Vagina (tissue), 2 donors: ENCODE data around the gene REEP3. TPM values are rescaled to one million over a fixed set of nuclear protein-coding genes. Genes with fewer than 3 reads are reported as not detected.

Experiments
- DNase-seq, 2 donors: peaks; one replicate each; pipeline ENCODE4 v3.0.0-alpha.2; 2017; ENCODE audit errors: extremely low spot score in 2 of 2
- H3K27ac ChIP-seq: fragments of 200-600 bp; sonication (generic); one replicate; pipeline ENCODE4 v1.5.1; 2019
- H3K27me3 ChIP-seq: fragments of 200-600 bp; sonication (generic); one replicate; pipeline ENCODE4 v1.5.1; 2019
- H3K36me3 ChIP-seq, 2 donors: fragments of 200-600 bp; sonication (generic); one replicate each; pipeline ENCODE4 v1.5.1; 2017 to 2019
- H3K4me1 ChIP-seq: fragments of 200-600 bp; sonication (generic); one replicate; pipeline ENCODE4 v1.5.1; 2019
- H3K4me3 ChIP-seq, 2 donors: fragments of 200-600 bp; sonication (generic); 1 replicate in 1 of 2; 2 replicates in 1 of 2; pipeline ENCODE4 v1.5.1; 2016 to 2019
- H3K9me3 ChIP-seq: fragments of 200-600 bp; sonication (generic); one replicate; pipeline ENCODE4 v1.5.1; 2019
- CTCF ChIP-seq, 3 experiments: fragments of 450-650 bp in 2 of 3; fragments of 200-600 bp in 1 of 3; sonication (generic) in 1 of 3; IDR thresholded peaks; one replicate each; pipeline ENCODE4 v1.5.1; 2017 to 2019; ENCODE audit warnings: antibody characterized with exemption in 3 of 3, mild to moderate bottlenecking in 2 of 3, moderate library complexity in 2 of 3
- POLR2A ChIP-seq, 2 donors: fragments of 450-650 bp; IDR thresholded peaks; one replicate each; pipeline ENCODE4 v1.6.1; 2017; ENCODE audit warnings: antibody characterized with exemption in 2 of 2, mild to moderate bottlenecking in 2 of 2, moderate library complexity in 2 of 2
- POLR2AphosphoS5 ChIP-seq, 2 donors: sonication (generic); formaldehyde crosslinking; IDR thresholded peaks; one replicate each; pipeline ENCODE4 v1.9.0; 2017; ENCODE audit warnings: antibody characterized with exemption in 2 of 2, mild to moderate bottlenecking in 2 of 2, low read depth in 1 of 2; ENCODE audit not compliant: insufficient read depth in 1 of 2
- intact Hi-C: fragments of 100-400 bp; cut with DNase I; formaldehyde crosslinking; loops from one replicate; pipeline ENCODE4 v1.15.1; 2023
- total RNA-seq: library from RNA; depleted of rRNA; stranded (reverse); fragments of >200 nt; gene quantifications from one replicate; pipeline ENCODE4 v1.2.3, GENCODE V29; 2016

REEP3 gene
- total RNA-seq, 1 donor from 2014 or later, result 41.0 TPM

GRCh38 chr10:63634488-63635065 lies 113.4 kb downstream of the REEP3 start:
- H3K9me3 ChIP-seq, result no peaks in the 10 kb centered on the region
- H3K4me1 ChIP-seq, result peaks cover 13% of the 10 kb centered on the region
- H3K36me3 ChIP-seq, result no peaks in the 10 kb centered on the region
- no peak overlapping the region for H3K27ac ChIP-seq
- no peak for DNase-seq
- H3K27me3 ChIP-seq, result no peaks in the 10 kb centered on the region
- TF ChIP-seq CTCF (IDR thresholded peaks at IDR 0.05) (no peak), POLR2A (IDR thresholded peaks at IDR 0.05) (no peak), POLR2AphosphoS5 (IDR thresholded peaks at IDR 0.05; ENCODE audit: insufficient read depth in 1 of 2, low read depth in 1 of 2) (no peak)
- no peak overlapping the region for H3K4me3 ChIP-seq
- intact Hi-C loops, result loop anchor here (5.0 kb wide), 2 partner anchors 33 to 367 kb away; no protein-coding TSS in a partner anchor

DNA sequence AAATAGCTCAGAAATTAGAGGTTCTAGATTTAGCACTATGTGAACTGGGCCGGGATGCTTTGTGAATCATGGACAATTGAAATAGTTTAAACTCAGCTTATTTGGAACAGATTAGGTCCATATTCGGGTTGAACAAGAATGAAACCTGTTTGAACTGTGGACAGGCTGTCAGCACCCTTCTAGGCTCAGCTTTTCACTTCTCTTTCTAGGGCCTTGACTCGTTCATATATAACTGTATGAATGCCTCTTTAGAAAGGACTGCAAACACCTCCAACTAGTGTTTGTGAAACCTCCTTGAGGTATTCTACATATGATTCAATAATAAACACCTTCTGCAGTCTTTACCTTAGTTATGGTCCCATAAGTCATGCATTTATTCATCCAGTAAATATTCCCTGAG lies 115.6 kb downstream of the REEP3 start:
- TF ChIP-seq POLR2AphosphoS5 (IDR thresholded peaks at IDR 0.05; ENCODE audit: insufficient read depth in 1 of 2, low read depth in 1 of 2) (no peak), POLR2A (IDR thresholded peaks at IDR 0.05) (no peak), CTCF (IDR thresholded peaks at IDR 0.05) (no peak)
- no peaks in the 10 kb centered on the region for H3K9me3 ChIP-seq
- H3K4me3 ChIP-seq, result no peak overlapping the region
- H3K27ac ChIP-seq, result no peak overlapping the region
- no peaks in the 10 kb centered on the region for H3K27me3 ChIP-seq
- intact Hi-C loops, result no loop called here
- no peak for DNase-seq
- peaks cover 3% of the 10 kb centered on the region for H3K4me1 ChIP-seq
- no peaks in the 10 kb centered on the region for H3K36me3 ChIP-seq

GRCh38 chr10:63637901-63638327 lies 116.7 kb downstream of the REEP3 start:
- no peak overlapping the region for H3K4me3 ChIP-seq
- no peaks in the 10 kb centered on the region for H3K4me1 ChIP-seq
- TF ChIP-seq POLR2A (IDR thresholded peaks at IDR 0.05) (no peak), CTCF (IDR thresholded peaks at IDR 0.05) (no peak), POLR2AphosphoS5 (IDR thresholded peaks at IDR 0.05; ENCODE audit: insufficient read depth in 1 of 2, low read depth in 1 of 2) (no peak)
- DNase-seq, result no peak
- no peaks in the 10 kb centered on the region for H3K36me3 ChIP-seq
- no peaks in the 10 kb centered on the region for H3K27me3 ChIP-seq
- no peak overlapping the region for H3K27ac ChIP-seq
- intact Hi-C loops, result no loop called here
- no peaks in the 10 kb centered on the region for H3K9me3 ChIP-seq

DNA sequence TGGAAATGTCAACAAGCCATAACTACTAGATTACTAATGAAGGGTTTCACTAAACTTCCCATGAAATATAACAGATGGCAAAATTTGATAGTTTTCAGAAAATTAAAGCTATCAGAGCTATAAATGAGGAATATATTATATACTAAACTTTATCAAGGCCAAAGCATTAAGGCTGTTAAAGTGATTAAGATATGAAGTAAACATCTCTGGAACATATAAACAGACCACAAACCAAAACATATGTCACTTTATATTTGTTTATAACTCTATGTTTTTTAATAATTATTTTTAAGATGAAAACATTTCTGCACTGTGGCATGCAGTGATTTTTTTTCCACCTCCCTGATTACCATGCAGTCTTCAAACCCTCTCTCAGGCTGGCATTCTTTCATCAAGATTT lies 120.2 kb downstream of the REEP3 start:
- Histone ChIP-seq H3K27me3 (no peaks in the 10 kb centered on the region), H3K4me3 (no peak overlapping the region), H3K9me3 (no peaks in the 10 kb centered on the region), H3K36me3 (no peaks in the 10 kb centered on the region), H3K4me1 (no peaks in the 10 kb centered on the region), H3K27ac (no peak overlapping the region)
- DNase-seq, result no peak
- intact Hi-C loops, result no loop called here
- TF ChIP-seq POLR2AphosphoS5 (IDR thresholded peaks at IDR 0.05; ENCODE audit: insufficient read depth in 1 of 2, low read depth in 1 of 2) (no peak), POLR2A (IDR thresholded peaks at IDR 0.05) (no peak), CTCF (IDR thresholded peaks at IDR 0.05) (no peak)

DNA sequence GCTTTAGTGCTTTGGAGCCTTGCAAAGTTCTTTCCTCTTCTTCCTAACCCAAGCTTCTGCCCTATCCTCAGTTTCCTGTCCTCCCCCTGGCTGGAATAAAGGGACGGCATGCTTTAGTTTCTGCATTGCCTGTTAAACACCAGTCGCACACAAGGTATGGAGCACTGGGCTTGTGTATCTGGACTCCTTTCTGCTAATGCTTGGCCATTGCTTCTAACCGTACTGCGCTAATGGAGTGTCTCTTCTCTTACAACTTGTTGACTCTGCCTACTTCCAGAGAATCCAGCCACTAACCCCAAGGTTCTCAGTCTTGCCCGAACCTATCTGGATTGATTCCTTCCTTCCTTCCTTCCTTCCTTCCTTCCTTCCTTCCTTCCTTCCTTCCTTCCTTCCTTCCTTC lies 120.6 kb downstream of the REEP3 start:
- DNase-seq, result no peak
- Histone ChIP-seq H3K4me3 (no peak overlapping the region), H3K36me3 (no peaks in the 10 kb centered on the region), H3K27me3 (no peaks in the 10 kb centered on the region), H3K9me3 (no peaks in the 10 kb centered on the region), H3K4me1 (no peaks in the 10 kb centered on the region), H3K27ac (no peak overlapping the region)
- TF ChIP-seq POLR2A (IDR thresholded peaks at IDR 0.05) (no peak), CTCF (IDR thresholded peaks at IDR 0.05) (no peak), POLR2AphosphoS5 (IDR thresholded peaks at IDR 0.05; ENCODE audit: insufficient read depth in 1 of 2, low read depth in 1 of 2) (no peak)
- intact Hi-C loops, result no loop called here
